A673 (cell line): Measurements from ENCODE around the gene RBM46.

Experiments
- EZH2 ChIP-seq: fragments of 200-600 bp; sonication (generic); IDR thresholded peaks from 2 replicates; pipeline ENCODE4 v1.6.1; 2017; ENCODE audit warnings: borderline replicate concordance, low read depth, mild to moderate bottlenecking, mixed read lengths, antibody characterized with exemption, low read length; ENCODE audit not compliant: poor library complexity, severe bottlenecking
- TF ChIP-seq, protein P1 (sequence below): fragments of 300-800, 200-600 bp; sonication (generic); conservative IDR thresholded peaks from 2 replicates; pipeline ENCODE4 v1.5.1; 2017; ENCODE audit warnings: low read depth, mild to moderate bottlenecking, antibody characterized with exemption, low read length, moderate library complexity, mixed read lengths

GRCh38 chr4:154760895-154761294, 20.2 kb upstream of the RBM46 start:
- TF ChIP-seq, protein P1, sequence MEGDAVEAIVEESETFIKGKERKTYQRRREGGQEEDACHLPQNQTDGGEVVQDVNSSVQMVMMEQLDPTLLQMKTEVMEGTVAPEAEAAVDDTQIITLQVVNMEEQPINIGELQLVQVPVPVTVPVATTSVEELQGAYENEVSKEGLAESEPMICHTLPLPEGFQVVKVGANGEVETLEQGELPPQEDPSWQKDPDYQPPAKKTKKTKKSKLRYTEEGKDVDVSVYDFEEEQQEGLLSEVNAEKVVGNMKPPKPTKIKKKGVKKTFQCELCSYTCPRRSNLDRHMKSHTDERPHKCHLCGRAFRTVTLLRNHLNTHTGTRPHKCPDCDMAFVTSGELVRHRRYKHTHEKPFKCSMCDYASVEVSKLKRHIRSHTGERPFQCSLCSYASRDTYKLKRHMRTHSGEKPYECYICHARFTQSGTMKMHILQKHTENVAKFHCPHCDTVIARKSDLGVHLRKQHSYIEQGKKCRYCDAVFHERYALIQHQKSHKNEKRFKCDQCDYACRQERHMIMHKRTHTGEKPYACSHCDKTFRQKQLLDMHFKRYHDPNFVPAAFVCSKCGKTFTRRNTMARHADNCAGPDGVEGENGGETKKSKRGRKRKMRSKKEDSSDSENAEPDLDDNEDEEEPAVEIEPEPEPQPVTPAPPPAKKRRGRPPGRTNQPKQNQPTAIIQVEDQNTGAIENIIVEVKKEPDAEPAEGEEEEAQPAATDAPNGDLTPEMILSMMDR, result no peak
- TF ChIP-seq EZH2, result no peak
